T47D (cell line): ENCODE data around the gene BLVRB.
"Not testable (repeated sequence)": the region's sequence is repeated elsewhere in the genome, so short reads cannot be mapped to it uniquely, and the experiment has no call there.

Source experiments
- DNase-seq, 2 experiments: peaks; one replicate each; pipeline versions ENCODE4 v3.0.0 to v3.0.0-alpha.2; 2011 to 2012; ENCODE audit warnings: low read depth in 1 of 2, low spot score in 1 of 2
- JUND ChIP-seq: IDR thresholded peaks from 2 replicates; pipeline ENCODE4 v1.6.1; 2012; ENCODE audit warnings: low read depth
- in situ Hi-C: cut with HindIII; loops from 2 replicates; pipeline ENCODE4 v1.10.0; 2016; ENCODE audit warnings: low sequenced_read_pairs, low pct_unique_long_range_greater_than_20kb

The BLVRB gene

GRCh38 chr19:40469011-40469410 lies 3.5 kb upstream of the BLVRB start:
- DNase-seq, result no peak
- in situ Hi-C loops, result no loop called here
- no peak for TF ChIP-seq JUND

DNA sequence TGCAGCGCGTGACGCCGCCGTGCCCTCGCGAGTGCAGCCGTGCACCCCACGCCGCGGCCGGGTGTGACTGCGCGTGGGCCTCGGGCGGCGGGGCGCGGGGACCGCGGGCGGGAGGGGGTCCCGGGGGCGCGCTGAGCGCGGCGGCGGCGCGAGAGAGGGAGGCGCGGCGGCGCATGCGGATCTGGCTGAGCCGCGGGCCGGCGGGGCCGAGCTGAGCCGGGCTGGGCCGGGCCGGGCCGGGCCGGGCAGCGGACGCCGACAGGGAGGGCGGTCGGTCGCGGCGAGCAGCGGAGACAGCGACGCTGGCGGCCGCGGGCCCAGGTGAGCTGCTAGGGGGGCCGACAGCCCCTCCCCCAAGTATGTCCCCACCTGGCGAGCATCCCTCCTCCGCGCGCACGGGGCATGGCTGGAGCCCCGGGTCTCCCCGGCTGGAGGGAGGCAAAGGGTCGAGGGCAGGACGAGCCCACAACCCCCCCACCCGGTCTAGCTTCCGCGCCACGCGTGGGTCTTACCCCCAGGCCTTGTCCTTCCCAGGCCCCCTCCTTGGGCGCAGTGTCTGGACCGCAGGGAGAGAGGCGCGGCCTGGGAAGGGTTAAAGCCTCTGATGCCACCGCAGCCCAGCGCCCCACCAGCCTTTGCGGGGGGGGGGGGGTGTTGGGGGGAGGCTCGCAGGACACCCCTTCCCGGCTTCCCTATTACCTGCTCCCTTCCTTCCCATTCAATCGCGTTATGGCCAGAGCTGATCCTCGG lies 1.6 kb upstream of the BLVRB start, which contains the start of gene SPTBN4:
SPTBN4 (plus strand) TSS at position 17 of the 750 bp plus-strand sequence. CDS start 5,621 bp downstream, outside the sequence.
- no peak for DNase-seq
- in situ Hi-C loops, result no loop called here

GRCh38 chr19:40466219-40466984 lies 857 bp upstream of the BLVRB start:
- in situ Hi-C loops, result no loop called here
- DNase-seq, result no peak
- no peak for TF ChIP-seq JUND

More for the DNA sequence above, 1.6 kb upstream of the BLVRB start, which contains the start of gene SPTBN4:
- no peak for TF ChIP-seq JUND

- TF ChIP-seq JUND, result no peak
- DNase-seq, result peak in 1 of 2 experiments; percentile 40
- in situ Hi-C loops, result no loop called here
Measured at GRCh38 chr19:40465025-40465556, 454 bp downstream of the BLVRB start.

DNA sequence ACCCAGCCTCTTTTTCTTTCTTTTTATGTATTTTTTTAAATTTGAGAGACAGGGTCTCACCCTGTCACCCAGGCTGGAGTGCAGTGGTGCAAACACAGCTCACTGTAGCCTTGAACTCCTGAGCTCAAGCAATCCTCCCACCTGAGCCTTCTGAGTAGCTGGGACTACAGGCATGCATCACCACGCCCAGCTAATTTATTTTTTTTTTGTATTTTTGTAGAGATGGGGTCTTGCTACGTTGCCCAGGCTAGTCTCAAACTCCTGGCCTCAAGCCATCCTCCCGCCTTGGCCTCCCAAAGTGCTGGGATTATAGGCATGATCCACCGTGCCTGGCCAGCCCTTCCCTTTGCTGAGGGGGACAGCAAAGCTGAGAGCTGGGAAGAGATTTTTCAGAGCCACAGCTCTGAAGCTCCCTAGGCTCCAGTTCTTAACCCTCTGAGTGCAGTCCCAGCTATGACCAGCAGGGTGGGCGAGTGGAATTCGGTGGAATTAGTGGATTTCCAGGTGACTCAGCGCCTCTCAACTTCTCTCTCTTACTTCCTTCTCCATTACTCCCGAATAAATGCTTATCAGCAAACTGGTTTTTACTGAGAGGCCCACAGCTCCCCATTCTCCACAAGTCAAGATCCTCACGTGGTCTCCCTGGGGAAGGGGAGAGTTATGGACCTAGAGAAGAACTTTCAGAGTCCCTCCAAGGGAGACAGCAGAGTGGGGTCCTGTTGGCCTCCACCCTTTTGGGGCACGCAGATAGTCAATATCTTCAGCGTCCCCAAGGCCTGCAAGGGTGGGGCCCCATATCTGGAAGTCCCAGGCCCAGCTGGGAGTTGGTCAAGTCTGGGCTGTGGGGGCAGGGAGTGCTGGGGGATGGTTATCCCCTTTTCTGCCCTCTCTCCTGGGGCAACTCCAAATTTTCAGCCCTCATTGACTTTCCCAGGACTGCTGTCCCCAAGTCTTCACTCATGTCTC lies 1.2 kb downstream of the BLVRB start:
- no peak for TF ChIP-seq JUND
- DNase-seq, result peak in 1 of 2 experiments; percentile 92
- in situ Hi-C loops, result no loop called here

- DNase-seq, result peak in 1 of 2 experiments; percentile 50
- in situ Hi-C loops, result not testable (repeated sequence)
Measured at GRCh38 chr19:40463587-40464037, 1.9 kb downstream of the BLVRB start.

GRCh38 chr19:40461669-40462221 lies 3.8 kb downstream of the BLVRB start:
- peak in 1 of 2 experiments; percentile 73 for DNase-seq
- in situ Hi-C loops, result no loop called here
- no peak for TF ChIP-seq JUND

GRCh38 chr19:40460185-40460584 lies 5.4 kb downstream of the BLVRB start:
- no peak for DNase-seq
- TF ChIP-seq JUND, result no peak
- in situ Hi-C loops, result no loop called here

DNA sequence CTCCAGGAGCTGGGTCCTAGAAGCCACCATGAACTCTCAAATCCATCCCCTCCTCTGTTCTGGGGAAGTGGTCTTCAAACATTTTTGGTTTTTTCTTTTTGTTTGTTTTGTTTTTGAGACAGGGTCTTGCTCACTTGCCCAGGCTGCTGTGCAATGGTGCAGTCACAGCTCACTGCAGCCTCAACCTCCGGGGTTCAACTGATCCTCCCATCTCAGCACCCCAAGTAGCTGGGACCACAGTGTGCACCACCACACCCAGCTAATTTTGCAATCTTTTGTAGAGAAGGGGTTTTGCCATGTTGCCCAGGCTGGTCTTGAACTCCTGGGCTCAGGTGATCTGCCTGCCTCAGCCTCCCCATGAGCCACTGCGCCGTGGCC lies 7.0 kb downstream of the BLVRB start:
- TF ChIP-seq JUND, result no peak
- in situ Hi-C loops, result no loop called here
- no peak for DNase-seq

GRCh38 chr19:40457953-40458596 lies 7.5 kb downstream of the BLVRB start:
- in situ Hi-C loops, result no loop called here
- TF ChIP-seq JUND, result no peak
- DNase-seq, result no peak

GRCh38 chr19:40457048-40457447 lies 8.5 kb downstream of the BLVRB start:
- no peak for TF ChIP-seq JUND
- in situ Hi-C loops, result no loop called here
- DNase-seq, result no peak

DNA sequence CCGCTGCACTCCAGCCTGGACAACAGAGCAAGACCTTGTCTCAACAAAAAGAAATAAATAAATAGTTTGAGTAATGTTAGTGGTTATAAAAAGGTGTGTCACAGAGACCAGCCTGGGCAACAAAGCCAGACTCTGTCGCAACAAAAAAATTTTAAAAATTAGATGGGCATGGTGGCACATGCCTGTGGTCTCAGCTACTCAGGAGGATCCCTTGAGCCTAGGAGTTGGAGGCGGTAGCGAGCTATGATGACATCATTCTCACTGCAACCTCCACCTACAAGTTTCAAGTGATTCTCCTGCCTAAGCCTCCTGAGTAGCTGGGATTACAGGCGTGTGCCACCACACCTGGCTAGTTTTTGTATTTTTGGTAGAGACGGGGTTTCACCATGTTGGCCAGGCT lies 11.6 kb downstream of the BLVRB start:
- in situ Hi-C loops, DNase-seq: not testable (repeated sequence)
